ENCODE measurements around the gene SPPL2A.
"Not testable (repeated sequence)": the region's sequence is repeated elsewhere in the genome, so short reads cannot be mapped to it uniquely, and the experiment has no call there.

SPPL2A gene

GRCh38 chr15:50765195-50765967 lies at the start of gene SPPL2A:
TSS of gene SPPL2A (minus strand) at chr15:50765706. CDS start at chr15:50765533, 173 bp downstream.
- Mint-ChIP-seq H3K4me3 (peak within 1 kb of the TSS; percentile 91), H3K27ac (peak within 1 kb of the TSS; percentile 98), H3K27me3 (no peaks in the 10 kb centered on the region), H3K4me1 (ENCODE audit: low read depth) (peaks cover 73% of the 10 kb centered on the region), H3K36me3 (ENCODE audit: low read depth) (peaks cover 26% of the 10 kb centered on the region), H3K9me3 (no peaks in the 10 kb centered on the region)

GRCh38 chr15:50814634-50815033 lies 49.1 kb upstream of the SPPL2A start:
- no peaks in the 10 kb centered on the region for H3K27me3 Mint-ChIP-seq
- no peaks in the 10 kb centered on the region for H3K36me3 Mint-ChIP-seq (ENCODE audit: low read depth)
- H3K9me3 Mint-ChIP-seq, result no peaks in the 10 kb centered on the region
- H3K27ac Mint-ChIP-seq, result no peak overlapping the region
- H3K4me3 Mint-ChIP-seq, result no peak overlapping the region
- no peaks in the 10 kb centered on the region for H3K4me1 Mint-ChIP-seq (ENCODE audit: low read depth)

- H3K27ac Mint-ChIP-seq, result no peak overlapping the region
- no peaks in the 10 kb centered on the region for H3K27me3 Mint-ChIP-seq
- H3K36me3 Mint-ChIP-seq (ENCODE audit: low read depth), result no peaks in the 10 kb centered on the region
- H3K9me3 Mint-ChIP-seq, result no peaks in the 10 kb centered on the region
- H3K4me3 Mint-ChIP-seq, result no peak overlapping the region
- H3K4me1 Mint-ChIP-seq (ENCODE audit: low read depth), result no peaks in the 10 kb centered on the region
These were observed 48.4 kb upstream of the SPPL2A start for GRCh38 chr15:50813865-50814264.

- no peaks in the 10 kb centered on the region for H3K9me3 Mint-ChIP-seq
- no peak overlapping the region for H3K27ac Mint-ChIP-seq
- H3K4me3 Mint-ChIP-seq, result no peak overlapping the region
- no peaks in the 10 kb centered on the region for H3K4me1 Mint-ChIP-seq (ENCODE audit: low read depth)
- H3K27me3 Mint-ChIP-seq, result no peaks in the 10 kb centered on the region
- H3K36me3 Mint-ChIP-seq (ENCODE audit: low read depth), result no peaks in the 10 kb centered on the region
These were observed 47.6 kb upstream of the SPPL2A start for GRCh38 chr15:50813089-50813488.

- not testable (repeated sequence) for H3K4me1 Mint-ChIP-seq (ENCODE audit: low read depth); H3K4me3 Mint-ChIP-seq; H3K9me3 Mint-ChIP-seq; H3K36me3 Mint-ChIP-seq (ENCODE audit: low read depth); H3K27me3 Mint-ChIP-seq; H3K27ac Mint-ChIP-seq
These were observed 46.6 kb upstream of the SPPL2A start for GRCh38 chr15:50812181-50812506.

- H3K27ac Mint-ChIP-seq, result not testable (repeated sequence)
These were observed 46.1 kb upstream of the SPPL2A start for GRCh38 chr15:50811461-50812180.

GRCh38 chr15:50810128-50810527 lies 44.6 kb upstream of the SPPL2A start:
- Mint-ChIP-seq H3K9me3 (no peaks in the 10 kb centered on the region), H3K36me3 (ENCODE audit: low read depth) (no peaks in the 10 kb centered on the region), H3K4me1 (ENCODE audit: low read depth) (no peaks in the 10 kb centered on the region), H3K4me3 (no peak overlapping the region), H3K27me3 (no peaks in the 10 kb centered on the region), H3K27ac (no peak overlapping the region)

More at GRCh38 chr15:50811461-50812180, 46.1 kb upstream of the SPPL2A start:
- H3K4me3 Mint-ChIP-seq; H3K36me3 Mint-ChIP-seq (ENCODE audit: low read depth); H3K27me3 Mint-ChIP-seq; H3K4me1 Mint-ChIP-seq (ENCODE audit: low read depth); H3K9me3 Mint-ChIP-seq: not testable (repeated sequence)

GRCh38 chr15:50808728-50809127 lies 43.2 kb upstream of the SPPL2A start:
- H3K27me3 Mint-ChIP-seq, result no peaks in the 10 kb centered on the region
- H3K9me3 Mint-ChIP-seq, result no peaks in the 10 kb centered on the region
- no peak overlapping the region for H3K27ac Mint-ChIP-seq
- no peaks in the 10 kb centered on the region for H3K36me3 Mint-ChIP-seq (ENCODE audit: low read depth)
- H3K4me3 Mint-ChIP-seq, result no peak overlapping the region
- H3K4me1 Mint-ChIP-seq (ENCODE audit: low read depth), result no peaks in the 10 kb centered on the region

- Mint-ChIP-seq H3K4me3 (no peak overlapping the region), H3K4me1 (ENCODE audit: low read depth) (no peaks in the 10 kb centered on the region), H3K27ac (no peak overlapping the region), H3K9me3 (no peaks in the 10 kb centered on the region), H3K36me3 (ENCODE audit: low read depth) (no peaks in the 10 kb centered on the region), H3K27me3 (no peaks in the 10 kb centered on the region)
These were observed 38.1 kb upstream of the SPPL2A start for GRCh38 chr15:50803479-50804180.

GRCh38 chr15:50800715-50801114 lies 35.2 kb upstream of the SPPL2A start:
- Mint-ChIP-seq H3K27me3 (no peaks in the 10 kb centered on the region), H3K9me3 (no peaks in the 10 kb centered on the region), H3K36me3 (ENCODE audit: low read depth) (no peaks in the 10 kb centered on the region), H3K4me3 (no peak overlapping the region), H3K4me1 (ENCODE audit: low read depth) (no peaks in the 10 kb centered on the region), H3K27ac (no peak overlapping the region)

- H3K4me1 Mint-ChIP-seq (ENCODE audit: low read depth), result no peaks in the 10 kb centered on the region
- H3K4me3 Mint-ChIP-seq, result no peak overlapping the region
- H3K36me3 Mint-ChIP-seq (ENCODE audit: low read depth), result no peaks in the 10 kb centered on the region
- H3K9me3 Mint-ChIP-seq, result no peaks in the 10 kb centered on the region
- peak overlapping the region; percentile 32 for H3K27ac Mint-ChIP-seq
- no peaks in the 10 kb centered on the region for H3K27me3 Mint-ChIP-seq
These were observed 33.2 kb upstream of the SPPL2A start for GRCh38 chr15:50798684-50799083.

GRCh38 chr15:50797926-50798325 lies 32.4 kb upstream of the SPPL2A start:
- Mint-ChIP-seq H3K27ac (no peak overlapping the region), H3K9me3 (no peaks in the 10 kb centered on the region), H3K27me3 (no peaks in the 10 kb centered on the region), H3K4me3 (no peak overlapping the region), H3K4me1 (ENCODE audit: low read depth) (no peaks in the 10 kb centered on the region), H3K36me3 (ENCODE audit: low read depth) (no peaks in the 10 kb centered on the region)

GRCh38 chr15:50791486-50791885 lies 26.0 kb upstream of the SPPL2A start:
- Mint-ChIP-seq H3K4me1 (ENCODE audit: low read depth) (no peaks in the 10 kb centered on the region), H3K27me3 (no peaks in the 10 kb centered on the region), H3K36me3 (ENCODE audit: low read depth) (no peaks in the 10 kb centered on the region), H3K9me3 (no peaks in the 10 kb centered on the region), H3K27ac (no peak overlapping the region), H3K4me3 (no peak overlapping the region)

- Mint-ChIP-seq H3K36me3 (ENCODE audit: low read depth) (no peaks in the 10 kb centered on the region), H3K27me3 (no peaks in the 10 kb centered on the region), H3K4me3 (no peak overlapping the region), H3K27ac (no peak overlapping the region), H3K9me3 (no peaks in the 10 kb centered on the region), H3K4me1 (ENCODE audit: low read depth) (no peaks in the 10 kb centered on the region)
These were observed 25.4 kb upstream of the SPPL2A start for GRCh38 chr15:50790778-50791453.

GRCh38 chr15:50786871-50787270 lies 21.4 kb upstream of the SPPL2A start:
- no peaks in the 10 kb centered on the region for H3K9me3 Mint-ChIP-seq
- H3K27me3 Mint-ChIP-seq, result no peaks in the 10 kb centered on the region
- no peak overlapping the region for H3K27ac Mint-ChIP-seq
- no peaks in the 10 kb centered on the region for H3K36me3 Mint-ChIP-seq (ENCODE audit: low read depth)
- H3K4me3 Mint-ChIP-seq, result no peak overlapping the region
- no peaks in the 10 kb centered on the region for H3K4me1 Mint-ChIP-seq (ENCODE audit: low read depth)

Measured in stimulated activated naive CD8-positive, alpha-beta T cell treated with anti-CD3 and anti-CD28 coated beads, Interleukin-15, Interleukin-2, amounts not matched to agents 100 ng/mL and 50 ng/mL, for 24 hours (primary cell).